ENCODE measurements around the gene SNAP23.

The SNAP23 gene

GRCh38 chr15:42495361-42496212 is at the start of gene SNAP23:
Gene SNAP23, plus strand, starts transcription at chr15:42495634. Its CDS starts 16,213 bp downstream, at chr15:42511847.
- peak within 1 kb of the TSS; percentile 100 for H3K27ac ChIP-seq (ENCODE audit: low read depth, low read length)
- no peaks in the 10 kb centered on the region for H3K9me3 ChIP-seq (ENCODE audit: control insufficient read depth in 5 of 5, low read length in 5 of 5)
- H3K4me3 ChIP-seq (ENCODE audit: low read depth in 1 of 5, low read length in 5 of 5): peak within 1 kb of the TSS; percentile 75 to 99 (median 95)
- H3K27me3 ChIP-seq (ENCODE audit: control insufficient read depth in 5 of 5, insufficient read depth in 4 of 5, low read length in 5 of 5): no peaks in the 10 kb centered on the region
- peak within 1 kb of the TSS; percentile 85 to 99 (median 98) for H3K9ac ChIP-seq (ENCODE audit: low read length in 5 of 5)
- H3K36me3 ChIP-seq (ENCODE audit: control insufficient read depth in 5 of 5, insufficient read depth in 5 of 5, low read length in 5 of 5): no peaks in the 10 kb centered on the region
- H3K4me1 ChIP-seq (ENCODE audit: control insufficient read depth in 5 of 5, insufficient read depth in 5 of 5, low read length in 5 of 5): peaks cover 5 to 77% (median 47%) of the 10 kb centered on the region in 5 donors

GRCh38 chr15:42447599-42447998 is 47.8 kb upstream of the SNAP23 start:
- Histone ChIP-seq H3K27me3 (ENCODE audit: control insufficient read depth in 5 of 5, insufficient read depth in 4 of 5, low read length in 5 of 5) (no peaks in the 10 kb centered on the region), H3K4me3 (ENCODE audit: low read depth in 1 of 5, low read length in 5 of 5) (no peak overlapping the region), H3K4me1 (ENCODE audit: control insufficient read depth in 5 of 5, insufficient read depth in 5 of 5, low read length in 5 of 5) (peaks cover 0 to 5% (median 0%) of the 10 kb centered on the region in 5 donors), H3K9me3 (ENCODE audit: control insufficient read depth in 5 of 5, low read length in 5 of 5) (no peaks in the 10 kb centered on the region), H3K36me3 (ENCODE audit: control insufficient read depth in 5 of 5, insufficient read depth in 5 of 5, low read length in 5 of 5) (peaks cover 41 to 82% (median 63%) of the 10 kb centered on the region in 5 donors), H3K9ac (ENCODE audit: low read length in 5 of 5) (no peak overlapping the region), H3K27ac (ENCODE audit: low read depth, low read length) (no peak overlapping the region)

GRCh38 chr15:42448281-42448680 is 47.2 kb upstream of the SNAP23 start:
- no peak overlapping the region for H3K27ac ChIP-seq (ENCODE audit: low read depth, low read length)
- H3K9me3 ChIP-seq (ENCODE audit: control insufficient read depth in 5 of 5, low read length in 5 of 5): no peaks in the 10 kb centered on the region
- no peaks in the 10 kb centered on the region for H3K27me3 ChIP-seq (ENCODE audit: control insufficient read depth in 5 of 5, insufficient read depth in 4 of 5, low read length in 5 of 5)
- peaks cover 0 to 5% (median 0%) of the 10 kb centered on the region in 5 donors for H3K4me1 ChIP-seq (ENCODE audit: control insufficient read depth in 5 of 5, insufficient read depth in 5 of 5, low read length in 5 of 5)
- H3K9ac ChIP-seq (ENCODE audit: low read length in 5 of 5): no peak overlapping the region
- H3K4me3 ChIP-seq (ENCODE audit: low read depth in 1 of 5, low read length in 5 of 5): no peak overlapping the region
- peaks cover 44 to 79% (median 62%) of the 10 kb centered on the region in 5 donors for H3K36me3 ChIP-seq (ENCODE audit: control insufficient read depth in 5 of 5, insufficient read depth in 5 of 5, low read length in 5 of 5)

GRCh38 chr15:42449770-42450424 is 45.5 kb upstream of the SNAP23 start:
- H3K4me3 ChIP-seq (ENCODE audit: low read depth in 1 of 5, low read length in 5 of 5): no peak overlapping the region
- H3K9me3 ChIP-seq (ENCODE audit: control insufficient read depth in 5 of 5, low read length in 5 of 5): no peaks in the 10 kb centered on the region
- H3K9ac ChIP-seq (ENCODE audit: low read length in 5 of 5): no peak overlapping the region
- H3K27ac ChIP-seq (ENCODE audit: low read depth, low read length): no peak overlapping the region
- H3K36me3 ChIP-seq (ENCODE audit: control insufficient read depth in 5 of 5, insufficient read depth in 5 of 5, low read length in 5 of 5): peaks cover 43 to 65% (median 55%) of the 10 kb centered on the region in 5 donors
- no peaks in the 10 kb centered on the region for H3K27me3 ChIP-seq (ENCODE audit: control insufficient read depth in 5 of 5, insufficient read depth in 4 of 5, low read length in 5 of 5)
- H3K4me1 ChIP-seq (ENCODE audit: control insufficient read depth in 5 of 5, insufficient read depth in 5 of 5, low read length in 5 of 5): peaks cover 0 to 7% (median 0%) of the 10 kb centered on the region in 5 donors

- Histone ChIP-seq H3K27ac (ENCODE audit: low read depth, low read length) (no peak overlapping the region), H3K4me3 (ENCODE audit: low read depth in 1 of 5, low read length in 5 of 5) (no peak overlapping the region), H3K4me1 (ENCODE audit: control insufficient read depth in 5 of 5, insufficient read depth in 5 of 5, low read length in 5 of 5) (peaks cover 0 to 12% (median 0%) of the 10 kb centered on the region in 5 donors), H3K9ac (ENCODE audit: low read length in 5 of 5) (no peak overlapping the region), H3K9me3 (ENCODE audit: control insufficient read depth in 5 of 5, low read length in 5 of 5) (no peaks in the 10 kb centered on the region), H3K27me3 (ENCODE audit: control insufficient read depth in 5 of 5, insufficient read depth in 4 of 5, low read length in 5 of 5) (no peaks in the 10 kb centered on the region), H3K36me3 (ENCODE audit: control insufficient read depth in 5 of 5, insufficient read depth in 5 of 5, low read length in 5 of 5) (peaks cover 38 to 61% (median 51%) of the 10 kb centered on the region in 5 donors)
Measured at GRCh38 chr15:42450425-42450790, 45.0 kb upstream of the SNAP23 start.

- H3K27ac ChIP-seq (ENCODE audit: low read depth, low read length): no peak overlapping the region
- H3K9ac ChIP-seq (ENCODE audit: low read length in 5 of 5): no peak overlapping the region
- peaks cover 21 to 31% (median 26%) of the 10 kb centered on the region in 5 donors for H3K36me3 ChIP-seq (ENCODE audit: control insufficient read depth in 5 of 5, insufficient read depth in 5 of 5, low read length in 5 of 5)
- H3K4me1 ChIP-seq (ENCODE audit: control insufficient read depth in 5 of 5, insufficient read depth in 5 of 5, low read length in 5 of 5): peaks cover 0 to 42% (median 25%) of the 10 kb centered on the region in 5 donors
- H3K4me3 ChIP-seq (ENCODE audit: low read depth in 1 of 5, low read length in 5 of 5): no peak overlapping the region
- H3K27me3 ChIP-seq (ENCODE audit: control insufficient read depth in 5 of 5, insufficient read depth in 4 of 5, low read length in 5 of 5): no peaks in the 10 kb centered on the region
- H3K9me3 ChIP-seq (ENCODE audit: control insufficient read depth in 5 of 5, low read length in 5 of 5): no peaks in the 10 kb centered on the region
Measured at GRCh38 chr15:42453826-42454225, 41.6 kb upstream of the SNAP23 start.

GRCh38 chr15:42456531-42456930 is 38.9 kb upstream of the SNAP23 start:
- Histone ChIP-seq H3K9ac (ENCODE audit: low read length in 5 of 5) (peak overlapping the region in 2 of 5 donors; percentile 74 to 82), H3K27ac (ENCODE audit: low read depth, low read length) (peak overlapping the region; percentile 96), H3K4me1 (ENCODE audit: control insufficient read depth in 5 of 5, insufficient read depth in 5 of 5, low read length in 5 of 5) (peaks cover 0 to 44% (median 28%) of the 10 kb centered on the region in 5 donors), H3K4me3 (ENCODE audit: low read depth in 1 of 5, low read length in 5 of 5) (peak overlapping the region; percentile 24 to 64 (median 41)), H3K9me3 (ENCODE audit: control insufficient read depth in 5 of 5, low read length in 5 of 5) (no peaks in the 10 kb centered on the region), H3K36me3 (ENCODE audit: control insufficient read depth in 5 of 5, insufficient read depth in 5 of 5, low read length in 5 of 5) (peaks cover 2 to 9% (median 5%) of the 10 kb centered on the region in 5 donors), H3K27me3 (ENCODE audit: control insufficient read depth in 5 of 5, insufficient read depth in 4 of 5, low read length in 5 of 5) (no peaks in the 10 kb centered on the region)

GRCh38 chr15:42456971-42457370 is 38.5 kb upstream of the SNAP23 start:
- Histone ChIP-seq H3K27me3 (ENCODE audit: control insufficient read depth in 5 of 5, insufficient read depth in 4 of 5, low read length in 5 of 5) (no peaks in the 10 kb centered on the region), H3K4me1 (ENCODE audit: control insufficient read depth in 5 of 5, insufficient read depth in 5 of 5, low read length in 5 of 5) (peaks cover 0 to 44% (median 28%) of the 10 kb centered on the region in 5 donors), H3K4me3 (ENCODE audit: low read depth in 1 of 5, low read length in 5 of 5) (peak overlapping the region; percentile 24 to 64 (median 41)), H3K9ac (ENCODE audit: low read length in 5 of 5) (peak overlapping the region; percentile 55 to 82 (median 70)), H3K27ac (ENCODE audit: low read depth, low read length) (peak overlapping the region; percentile 96), H3K9me3 (ENCODE audit: control insufficient read depth in 5 of 5, low read length in 5 of 5) (no peaks in the 10 kb centered on the region), H3K36me3 (ENCODE audit: control insufficient read depth in 5 of 5, insufficient read depth in 5 of 5, low read length in 5 of 5) (peaks cover 0 to 5% (median 2%) of the 10 kb centered on the region in 5 donors)

- Histone ChIP-seq H3K4me1 (ENCODE audit: control insufficient read depth in 5 of 5, insufficient read depth in 5 of 5, low read length in 5 of 5) (peaks cover 0 to 44% (median 28%) of the 10 kb centered on the region in 5 donors), H3K9ac (ENCODE audit: low read length in 5 of 5) (peak overlapping the region; percentile 55 to 82 (median 70)), H3K9me3 (ENCODE audit: control insufficient read depth in 5 of 5, low read length in 5 of 5) (no peaks in the 10 kb centered on the region), H3K27me3 (ENCODE audit: control insufficient read depth in 5 of 5, insufficient read depth in 4 of 5, low read length in 5 of 5) (no peaks in the 10 kb centered on the region), H3K4me3 (ENCODE audit: low read depth in 1 of 5, low read length in 5 of 5) (peak overlapping the region; percentile 24 to 64 (median 41)), H3K27ac (ENCODE audit: low read depth, low read length) (peak overlapping the region; percentile 96), H3K36me3 (ENCODE audit: control insufficient read depth in 5 of 5, insufficient read depth in 5 of 5, low read length in 5 of 5) (peaks cover 0 to 5% (median 2%) of the 10 kb centered on the region in 5 donors)
Measured at GRCh38 chr15:42457445-42458442, 37.7 kb upstream of the SNAP23 start.
